Neural cell (in vitro differentiated cells): Measurements from ENCODE around the gene CYB5RL. TPM values are rescaled to one million over a fixed set of nuclear protein-coding genes. Genes with fewer than 3 reads are reported as not detected.
"Not testable (repeated sequence)": the region's sequence is repeated elsewhere in the genome, so short reads cannot be mapped to it uniquely, and the experiment has no call there.

Experiments used
- H2AFZ ChIP-seq: fragments of 200-600, 300-800 bp; sonication (generic), shearing (Covaris generic); 2 replicates; pipeline ENCODE4 v1.6.0; 2014; ENCODE audit warnings: low read depth, mild to moderate bottlenecking, antibody characterized with exemption, low read length, moderate library complexity
- H3F3A ChIP-seq: fragments of 200-600 bp; shearing (Covaris generic); 2 replicates; pipeline ENCODE4 v1.6.1; 2016; ENCODE audit warnings: mild to moderate bottlenecking, moderate library complexity, mixed read lengths, antibody characterized with exemption, low read length; ENCODE audit not compliant: insufficient read depth, poor library complexity, severe bottlenecking
- H3K27ac ChIP-seq: fragments of 200-600, 300-800 bp; sonication (generic), shearing (Covaris generic); 2 replicates; pipeline ENCODE4 v1.5.1; 2014; ENCODE audit warnings: mild to moderate bottlenecking, low read length, moderate library complexity
- H3K27me3 ChIP-seq: fragments of 300-800, 200-600 bp; sonication (generic), shearing (Covaris generic); 2 replicates; pipeline ENCODE4 v1.6.0; 2014; ENCODE audit warnings: mild to moderate bottlenecking, low read depth, low read length, moderate library complexity; ENCODE audit not compliant: insufficient read depth
- H3K36me3 ChIP-seq: fragments of 300-800, 200-600 bp; sonication (generic), shearing (Covaris generic); 2 replicates; pipeline ENCODE4 v1.5.1; 2014; ENCODE audit warnings: mild to moderate bottlenecking, antibody characterized with exemption, low read length, moderate library complexity; ENCODE audit not compliant: insufficient read depth
- H3K4me2 ChIP-seq: fragments of 300-800, 200-600 bp; sonication (generic), shearing (Covaris generic); 2 replicates; pipeline ENCODE4 v1.6.0; 2014; ENCODE audit warnings: mild to moderate bottlenecking, low read length
- H3K4me3 ChIP-seq: fragments of 300-800, 200-600 bp; sonication (generic), shearing (Covaris generic); 2 replicates; pipeline ENCODE4 v1.5.1; 2014; ENCODE audit warnings: mild to moderate bottlenecking, low read length, moderate library complexity
- H3K79me2 ChIP-seq: fragments of 200-600 bp; shearing (Covaris generic); replicated peaks from 2 replicates; pipeline ENCODE4 v1.6.0; 2014; ENCODE audit warnings: mild to moderate bottlenecking, low read length, moderate library complexity; ENCODE audit not compliant: insufficient read depth
- H3K9ac ChIP-seq: fragments of 300-800, 200-600 bp; sonication (generic), shearing (Covaris generic); 2 replicates; pipeline ENCODE4 v1.6.1; 2016; ENCODE audit warnings: mild to moderate bottlenecking, low read length, mixed read lengths
- H3K9me2 ChIP-seq: fragments of 200-600 bp; shearing (Covaris generic); 2 replicates; pipeline ENCODE4 v1.6.1; 2016; ENCODE audit warnings: mild to moderate bottlenecking, low read length, mixed read lengths; ENCODE audit not compliant: insufficient read depth
- H3K9me3 ChIP-seq: fragments of 200-600, 300-800 bp; sonication (generic), shearing (Covaris generic); 2 replicates; pipeline ENCODE4 v1.6.1; 2016; ENCODE audit warnings: mild to moderate bottlenecking, mixed run types, low read length, moderate library complexity, mixed read lengths
- H4K20me1 ChIP-seq: fragments of 200-600 bp; shearing (Covaris generic); 2 replicates; pipeline ENCODE4 v1.6.1; 2016; ENCODE audit warnings: mild to moderate bottlenecking, mixed run types; ENCODE audit not compliant: insufficient read depth
- EP300 ChIP-seq: fragments of 450-650 bp; conservative IDR thresholded peaks from 2 replicates; pipeline ENCODE4 v1.6.1; 2014; ENCODE audit warnings: antibody characterized with exemption, mild to moderate bottlenecking, moderate library complexity; ENCODE audit not compliant: poor library complexity, severe bottlenecking
- EZH2 ChIP-seq: fragments of 200-600, 300-800 bp; shearing (Covaris generic), sonication (generic); IDR thresholded peaks from 2 replicates; pipeline ENCODE4 v1.6.1; 2014; ENCODE audit warnings: antibody characterized with exemption, low read length, borderline replicate concordance, mild to moderate bottlenecking; ENCODE audit not compliant: insufficient read depth, poor library complexity, severe bottlenecking
- MXI1 ChIP-seq: fragments of 450-650 bp; conservative IDR thresholded peaks from 2 replicates; pipeline ENCODE4 v1.6.1; 2014; ENCODE audit warnings: antibody characterized with exemption, mild to moderate bottlenecking; ENCODE audit not compliant: poor library complexity, severe bottlenecking
- POLR2AphosphoS5 ChIP-seq: IDR thresholded peaks from 2 replicates; pipeline ENCODE4 v1.6.1; 2012
- RAD21 ChIP-seq: fragments of 450-650 bp; conservative IDR thresholded peaks from 2 replicates; pipeline ENCODE4 v1.6.1; 2014; ENCODE audit warnings: antibody characterized with exemption, mild to moderate bottlenecking, moderate library complexity
- SMC3 ChIP-seq: fragments of 450-650 bp; conservative IDR thresholded peaks from 2 replicates; pipeline ENCODE4 v1.6.1; 2014; ENCODE audit warnings: antibody characterized with exemption, mild to moderate bottlenecking, moderate library complexity; ENCODE audit not compliant: poor library complexity
- TAF1 ChIP-seq: IDR thresholded peaks from 2 replicates; pipeline ENCODE4 v1.6.1; 2012; ENCODE audit warnings: low read depth
- polyA plus RNA-seq: library from polyadenylated mRNA; depleted of rRNA; stranded (reverse); fragments of >200 nt; gene quantifications from 2 replicates; pipeline ENCODE4 v1.2.3, GENCODE V29; 2014
- TF ChIP-seq, protein P1 (sequence below): fragments of 450-650 bp; IDR thresholded peaks from 2 replicates; pipeline ENCODE4 v1.5.1; 2014; ENCODE audit warnings: antibody characterized with exemption, mild to moderate bottlenecking, moderate library complexity; ENCODE audit not compliant: poor library complexity, severe bottlenecking
- TF ChIP-seq, protein P2 (sequence below): IDR thresholded peaks from 2 replicates; pipeline ENCODE4 v1.6.1; 2012; ENCODE audit warnings: borderline replicate concordance

The CYB5RL gene
- polyA plus RNA-seq, 1 donor from 2014 or later = 1.6 TPM

DNA sequence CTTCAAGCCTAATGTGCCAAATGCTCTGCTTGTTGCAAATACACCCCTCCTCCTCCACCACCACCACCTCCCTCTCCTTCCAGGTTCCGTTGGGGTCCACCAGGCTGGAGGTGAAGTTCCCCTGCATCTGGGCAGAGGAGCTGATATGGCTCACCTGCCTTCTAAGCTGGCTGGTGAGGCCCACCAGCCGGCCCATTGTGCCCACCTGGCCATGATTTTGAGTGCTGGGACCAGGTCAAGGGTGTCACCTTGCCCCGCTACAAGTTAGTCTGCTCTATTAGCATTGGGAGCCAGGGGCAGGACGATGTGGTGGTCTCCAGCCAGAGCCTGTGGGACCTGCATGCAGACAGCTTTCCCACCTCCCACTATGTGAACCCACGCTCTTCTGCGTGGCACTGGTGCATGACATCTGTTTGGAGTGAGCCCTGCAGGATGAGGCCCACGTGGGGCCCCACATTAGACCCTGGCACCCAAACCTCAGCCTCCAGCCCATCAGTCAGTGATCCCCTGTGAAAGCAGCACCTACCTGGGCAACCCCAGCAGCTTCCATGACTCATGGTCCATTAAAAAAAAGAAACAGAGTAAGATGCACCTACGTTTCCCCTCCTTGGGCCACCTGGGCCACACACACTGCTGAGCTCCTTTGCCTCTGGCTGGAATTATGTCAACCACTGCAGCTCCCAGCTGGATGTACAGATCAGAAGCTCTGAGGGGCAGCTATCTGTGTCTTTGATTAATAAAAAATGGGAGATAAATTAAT, 31.4 kb downstream of the CYB5RL start:
- H3K79me2 ChIP-seq = no peaks in the 10 kb centered on the region
- H2AFZ ChIP-seq = no peak overlapping the region
- H4K20me1 ChIP-seq = no peaks in the 10 kb centered on the region
- no peak for TF ChIP-seq TAF1
- H3K9ac ChIP-seq = no peak overlapping the region
- H3K4me3 ChIP-seq = no peak overlapping the region
- no peaks in the 10 kb centered on the region for H3F3A ChIP-seq
- no peak overlapping the region for H3K27ac ChIP-seq
- no peaks in the 10 kb centered on the region for H3K27me3 ChIP-seq
- no peak overlapping the region for H3K4me2 ChIP-seq
- H3K36me3 ChIP-seq = no peaks in the 10 kb centered on the region
- H3K9me3 ChIP-seq = no peaks in the 10 kb centered on the region
- no peaks in the 10 kb centered on the region for H3K9me2 ChIP-seq

DNA sequence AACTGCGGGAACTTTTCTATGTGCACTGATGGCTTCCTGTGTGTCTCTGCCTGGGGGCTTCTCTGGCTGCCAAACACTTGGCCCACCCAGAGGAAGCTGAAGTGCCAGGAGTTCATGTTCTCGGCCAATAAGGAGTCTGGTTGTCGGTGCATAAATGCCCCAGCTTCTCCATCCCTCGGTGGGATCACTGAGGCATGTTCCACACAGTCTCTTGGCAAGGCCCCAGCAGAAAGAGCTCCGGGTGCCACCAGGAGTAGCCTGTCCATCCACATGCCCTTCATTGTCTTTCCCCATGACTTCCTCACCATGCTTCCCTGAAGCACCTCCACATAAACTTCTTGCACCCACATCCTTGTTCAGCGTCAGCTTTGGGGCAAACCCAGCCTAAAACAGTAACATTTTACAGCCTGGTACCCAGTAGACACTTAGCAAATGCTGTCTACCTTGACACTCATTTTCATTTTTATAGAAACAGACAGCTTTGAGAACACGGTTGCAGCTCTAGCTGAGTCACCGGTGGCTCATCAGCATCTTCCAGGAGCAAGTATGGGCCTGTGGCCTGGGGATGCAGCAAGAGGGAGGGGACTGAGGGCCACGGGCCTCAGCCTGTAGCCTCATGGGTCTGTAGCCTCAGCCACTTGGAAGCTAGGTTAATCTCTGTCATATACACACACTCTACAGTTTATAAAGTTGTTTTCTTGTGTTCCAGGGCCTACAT, 32.2 kb downstream of the CYB5RL start:
- Histone ChIP-seq H3K9me3 (no peaks in the 10 kb centered on the region), H3K36me3 (no peaks in the 10 kb centered on the region), H2AFZ (no peak overlapping the region), H3K27ac (no peak overlapping the region), H3F3A (no peaks in the 10 kb centered on the region), H3K79me2 (no peaks in the 10 kb centered on the region), H3K9me2 (no peaks in the 10 kb centered on the region), H3K4me2 (no peak overlapping the region), H3K4me3 (no peak overlapping the region), H3K27me3 (no peaks in the 10 kb centered on the region), H3K9ac (no peak overlapping the region), H4K20me1 (no peaks in the 10 kb centered on the region)
- TF ChIP-seq MXI1 = no peak
- no peak for TF ChIP-seq EP300
- TF ChIP-seq SMC3 = no peak
- TF ChIP-seq, protein P1, sequence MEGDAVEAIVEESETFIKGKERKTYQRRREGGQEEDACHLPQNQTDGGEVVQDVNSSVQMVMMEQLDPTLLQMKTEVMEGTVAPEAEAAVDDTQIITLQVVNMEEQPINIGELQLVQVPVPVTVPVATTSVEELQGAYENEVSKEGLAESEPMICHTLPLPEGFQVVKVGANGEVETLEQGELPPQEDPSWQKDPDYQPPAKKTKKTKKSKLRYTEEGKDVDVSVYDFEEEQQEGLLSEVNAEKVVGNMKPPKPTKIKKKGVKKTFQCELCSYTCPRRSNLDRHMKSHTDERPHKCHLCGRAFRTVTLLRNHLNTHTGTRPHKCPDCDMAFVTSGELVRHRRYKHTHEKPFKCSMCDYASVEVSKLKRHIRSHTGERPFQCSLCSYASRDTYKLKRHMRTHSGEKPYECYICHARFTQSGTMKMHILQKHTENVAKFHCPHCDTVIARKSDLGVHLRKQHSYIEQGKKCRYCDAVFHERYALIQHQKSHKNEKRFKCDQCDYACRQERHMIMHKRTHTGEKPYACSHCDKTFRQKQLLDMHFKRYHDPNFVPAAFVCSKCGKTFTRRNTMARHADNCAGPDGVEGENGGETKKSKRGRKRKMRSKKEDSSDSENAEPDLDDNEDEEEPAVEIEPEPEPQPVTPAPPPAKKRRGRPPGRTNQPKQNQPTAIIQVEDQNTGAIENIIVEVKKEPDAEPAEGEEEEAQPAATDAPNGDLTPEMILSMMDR = no peak
- TF ChIP-seq POLR2AphosphoS5 = no peak
- no peak for TF ChIP-seq EZH2
- TF ChIP-seq, protein P2, sequence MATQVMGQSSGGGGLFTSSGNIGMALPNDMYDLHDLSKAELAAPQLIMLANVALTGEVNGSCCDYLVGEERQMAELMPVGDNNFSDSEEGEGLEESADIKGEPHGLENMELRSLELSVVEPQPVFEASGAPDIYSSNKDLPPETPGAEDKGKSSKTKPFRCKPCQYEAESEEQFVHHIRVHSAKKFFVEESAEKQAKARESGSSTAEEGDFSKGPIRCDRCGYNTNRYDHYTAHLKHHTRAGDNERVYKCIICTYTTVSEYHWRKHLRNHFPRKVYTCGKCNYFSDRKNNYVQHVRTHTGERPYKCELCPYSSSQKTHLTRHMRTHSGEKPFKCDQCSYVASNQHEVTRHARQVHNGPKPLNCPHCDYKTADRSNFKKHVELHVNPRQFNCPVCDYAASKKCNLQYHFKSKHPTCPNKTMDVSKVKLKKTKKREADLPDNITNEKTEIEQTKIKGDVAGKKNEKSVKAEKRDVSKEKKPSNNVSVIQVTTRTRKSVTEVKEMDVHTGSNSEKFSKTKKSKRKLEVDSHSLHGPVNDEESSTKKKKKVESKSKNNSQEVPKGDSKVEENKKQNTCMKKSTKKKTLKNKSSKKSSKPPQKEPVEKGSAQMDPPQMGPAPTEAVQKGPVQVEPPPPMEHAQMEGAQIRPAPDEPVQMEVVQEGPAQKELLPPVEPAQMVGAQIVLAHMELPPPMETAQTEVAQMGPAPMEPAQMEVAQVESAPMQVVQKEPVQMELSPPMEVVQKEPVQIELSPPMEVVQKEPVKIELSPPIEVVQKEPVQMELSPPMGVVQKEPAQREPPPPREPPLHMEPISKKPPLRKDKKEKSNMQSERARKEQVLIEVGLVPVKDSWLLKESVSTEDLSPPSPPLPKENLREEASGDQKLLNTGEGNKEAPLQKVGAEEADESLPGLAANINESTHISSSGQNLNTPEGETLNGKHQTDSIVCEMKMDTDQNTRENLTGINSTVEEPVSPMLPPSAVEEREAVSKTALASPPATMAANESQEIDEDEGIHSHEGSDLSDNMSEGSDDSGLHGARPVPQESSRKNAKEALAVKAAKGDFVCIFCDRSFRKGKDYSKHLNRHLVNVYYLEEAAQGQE = no peak
- TF ChIP-seq TAF1 = no peak
- no peak for TF ChIP-seq RAD21

DNA sequence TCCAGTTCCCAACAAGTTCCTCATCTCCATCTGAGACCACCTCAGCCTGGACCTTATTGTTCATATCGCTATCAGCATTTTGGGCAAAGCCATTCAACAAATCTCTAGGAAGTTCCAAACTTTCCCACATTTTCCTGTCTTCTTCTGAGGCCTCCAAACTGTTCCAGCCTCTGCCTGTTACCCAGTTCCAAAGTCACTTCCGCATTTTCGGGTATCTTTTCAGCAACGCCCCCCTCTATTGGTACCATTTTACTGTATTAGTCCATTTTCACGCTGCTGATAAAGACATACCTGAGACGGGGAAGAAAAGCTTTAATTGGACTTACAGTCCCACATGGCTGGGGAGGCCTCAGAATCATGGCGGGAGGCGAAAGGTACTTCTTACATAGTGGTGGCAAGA, 33.5 kb downstream of the CYB5RL start:
- H3F3A ChIP-seq, H3K36me3 ChIP-seq, H4K20me1 ChIP-seq, H3K9me2 ChIP-seq, H3K9me3 ChIP-seq, H3K4me3 ChIP-seq, H3K4me2 ChIP-seq, H3K79me2 ChIP-seq, H3K27ac ChIP-seq, H3K27me3 ChIP-seq, H2AFZ ChIP-seq, H3K9ac ChIP-seq: not testable (repeated sequence)
